Colonic mucosa (tissue), 4 donors: Measurements from ENCODE around the gene GFI1B. TPM values are rescaled to one million over a fixed set of nuclear protein-coding genes. Genes with fewer than 3 reads are reported as not detected.

Experiments used
- DNase-seq: peaks from one replicate; pipeline ENCODE4 v3.0.0-alpha.2; 2020
- H3K27ac ChIP-seq: fragments of 200-600 bp; one replicate; pipeline ENCODE4 v1.8.0; 2021
- H3K27me3 ChIP-seq: fragments of 200-600 bp; one replicate; pipeline ENCODE4 v1.8.0; 2021
- H3K36me3 ChIP-seq: fragments of 200-600 bp; one replicate; pipeline ENCODE4 v1.8.0; 2021
- H3K4me1 ChIP-seq: fragments of 200-600 bp; one replicate; pipeline ENCODE4 v1.8.0; 2021; ENCODE audit warnings: mild to moderate bottlenecking
- H3K4me3 ChIP-seq: fragments of 200-600 bp; one replicate; pipeline ENCODE4 v1.8.0; 2021
- H3K9ac ChIP-seq, 2 donors: one replicate each; pipeline ENCODE4 v1.7.0; 2013; ENCODE audit warnings: control low read depth in 2 of 2, low read depth in 2 of 2, low read length in 2 of 2
- H3K9me3 ChIP-seq: fragments of 200-600 bp; one replicate; pipeline ENCODE4 v1.8.0; 2021
- CTCF ChIP-seq: fragments of 200-600 bp; IDR thresholded peaks from one replicate; pipeline ENCODE4 v1.8.0; 2022; ENCODE audit warnings: antibody characterized with exemption, mild to moderate bottlenecking
- intact Hi-C: fragments of 100-400 bp; cut with DNase I; formaldehyde crosslinking; loops from one replicate; pipeline ENCODE4 v1.14.1; 2022
- total RNA-seq, 2 donors: library from RNA; stranded (reverse); fragmentation: NEBNext Ultra II Directional in 1 of 2; extraction: Animal tissue kit (Norgen Biotek cat#: 25700) in 1 of 2; gene quantifications; one replicate each; pipeline ENCODE4 v1.2.1, GENCODE V29; 2021
- donor health status: healthy.
- donor health status: DM: no; HTN: no; CAD: no.
- donor health status: DM: no; HTN: no; CAD: no.

Gene GFI1B
- total RNA-seq, 2 donors from 2014 or later: 1.1 to 1.3 TPM

- no peak for TF ChIP-seq CTCF
- intact Hi-C loops: no loop called here
- H3K27me3 ChIP-seq: no peaks in the 10 kb centered on the region
- no peak overlapping the region for H3K4me3 ChIP-seq
- DNase-seq: no peak
- H3K36me3 ChIP-seq: no peaks in the 10 kb centered on the region
- no peaks in the 10 kb centered on the region for H3K9me3 ChIP-seq
- H3K27ac ChIP-seq: no peak overlapping the region
- no peak overlapping the region for H3K9ac ChIP-seq
- H3K4me1 ChIP-seq: peaks cover 15% of the 10 kb centered on the region
Measured at GRCh38 chr9:132946211-132946610, 32.3 kb upstream of the GFI1B start.

DNA sequence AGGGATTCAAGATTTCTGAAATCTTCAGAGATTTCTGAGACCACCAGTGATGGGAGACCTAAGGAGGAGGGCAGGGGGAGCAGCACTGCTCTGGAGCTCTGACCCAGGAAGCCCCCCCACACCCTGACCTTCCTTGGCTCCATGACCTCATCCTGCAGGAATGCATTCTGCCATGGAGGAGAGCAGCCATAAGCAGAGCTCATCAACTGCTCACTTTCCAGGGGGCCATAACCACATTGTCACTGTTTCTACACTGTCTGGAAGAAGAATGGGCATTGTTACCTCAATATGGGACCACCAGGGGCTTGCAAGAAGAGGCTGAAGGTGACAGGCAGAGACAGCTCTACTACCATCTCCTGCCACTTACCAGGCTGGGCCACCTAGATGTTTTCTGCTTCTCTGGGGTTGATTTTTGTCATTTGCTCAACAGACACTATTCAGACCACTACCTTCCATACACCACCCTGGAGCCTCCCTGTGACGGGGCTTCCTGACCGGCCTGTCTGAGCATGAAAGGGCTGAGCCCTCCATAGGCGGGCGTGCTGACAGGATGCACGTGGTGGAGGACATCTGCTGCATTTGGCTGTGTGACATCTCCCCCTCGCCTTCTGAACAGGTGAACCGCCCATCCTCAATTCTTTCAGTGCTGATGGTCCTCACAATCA is 31.7 kb upstream of the GFI1B start:
- TF ChIP-seq CTCF: no peak
- no peak overlapping the region for H3K4me3 ChIP-seq
- no peak overlapping the region for H3K27ac ChIP-seq
- H3K4me1 ChIP-seq: peaks cover 15% of the 10 kb centered on the region
- intact Hi-C loops: no loop called here
- no peak for DNase-seq
- H3K36me3 ChIP-seq: no peaks in the 10 kb centered on the region
- no peak overlapping the region for H3K9ac ChIP-seq
- no peaks in the 10 kb centered on the region for H3K9me3 ChIP-seq
- H3K27me3 ChIP-seq: no peaks in the 10 kb centered on the region

DNA sequence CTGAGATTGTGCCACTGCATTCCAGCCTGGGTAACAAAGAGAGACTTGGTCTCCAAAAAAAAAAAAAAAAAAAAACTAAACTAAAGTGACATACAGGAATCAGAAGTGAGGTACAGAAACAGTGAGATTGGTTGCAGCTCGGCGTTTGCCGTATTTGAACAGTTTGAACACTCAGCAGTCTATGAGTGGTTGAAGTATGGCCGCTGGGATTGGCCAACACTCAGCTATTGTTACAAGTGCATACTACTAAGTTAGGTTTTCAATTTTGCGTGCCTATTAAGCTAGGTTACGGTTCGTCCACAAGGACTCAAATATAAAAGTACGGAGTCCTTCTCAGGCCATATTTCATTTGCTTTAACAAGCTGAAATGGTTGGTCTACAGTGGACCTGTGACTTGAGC is 30.7 kb upstream of the GFI1B start:
- H3K36me3 ChIP-seq: no peaks in the 10 kb centered on the region
- no peaks in the 10 kb centered on the region for H3K9me3 ChIP-seq
- TF ChIP-seq CTCF: no peak
- no peak overlapping the region for H3K4me3 ChIP-seq
- no peak for DNase-seq
- H3K27me3 ChIP-seq: no peaks in the 10 kb centered on the region
- intact Hi-C loops: no loop called here
- no peak overlapping the region for H3K27ac ChIP-seq
- H3K4me1 ChIP-seq: peaks cover 9% of the 10 kb centered on the region
- H3K9ac ChIP-seq: no peak overlapping the region

DNA sequence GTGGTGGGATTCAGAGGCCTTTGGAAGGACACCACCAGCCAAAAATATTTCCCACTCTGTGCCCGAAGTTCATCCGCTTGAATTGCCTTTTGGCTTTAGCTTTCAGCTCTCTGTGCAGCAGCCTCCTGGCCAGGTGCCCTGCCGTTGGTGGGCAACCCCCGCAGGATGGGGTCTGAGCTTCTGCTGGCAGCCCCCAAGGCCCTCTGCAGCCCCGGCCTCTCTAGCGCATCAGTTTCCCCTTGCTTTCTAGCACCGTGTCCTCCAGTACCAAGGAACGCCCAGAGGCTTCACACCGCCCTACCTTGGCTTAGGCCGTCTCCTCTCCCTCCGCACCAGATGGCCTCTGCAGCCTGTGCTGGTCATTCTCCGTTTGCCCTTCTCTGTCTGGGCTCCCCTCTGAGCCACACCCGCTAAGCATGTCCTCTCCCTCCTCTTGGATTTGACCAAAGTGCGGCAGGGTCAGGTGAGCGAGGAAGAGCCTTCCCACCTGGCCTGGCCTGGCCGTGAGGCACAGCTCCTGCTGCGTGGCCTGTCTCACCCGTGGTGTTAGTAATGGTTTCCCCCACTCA is 29.9 kb upstream of the GFI1B start:
- no peak overlapping the region for H3K4me3 ChIP-seq
- intact Hi-C loops: no loop called here
- H3K9ac ChIP-seq: no peak overlapping the region
- no peak for DNase-seq
- H3K4me1 ChIP-seq: peaks cover under 1% of the 10 kb centered on the region
- no peak overlapping the region for H3K27ac ChIP-seq
- no peaks in the 10 kb centered on the region for H3K27me3 ChIP-seq
- no peak for TF ChIP-seq CTCF
- no peaks in the 10 kb centered on the region for H3K9me3 ChIP-seq
- H3K36me3 ChIP-seq: no peaks in the 10 kb centered on the region

DNA sequence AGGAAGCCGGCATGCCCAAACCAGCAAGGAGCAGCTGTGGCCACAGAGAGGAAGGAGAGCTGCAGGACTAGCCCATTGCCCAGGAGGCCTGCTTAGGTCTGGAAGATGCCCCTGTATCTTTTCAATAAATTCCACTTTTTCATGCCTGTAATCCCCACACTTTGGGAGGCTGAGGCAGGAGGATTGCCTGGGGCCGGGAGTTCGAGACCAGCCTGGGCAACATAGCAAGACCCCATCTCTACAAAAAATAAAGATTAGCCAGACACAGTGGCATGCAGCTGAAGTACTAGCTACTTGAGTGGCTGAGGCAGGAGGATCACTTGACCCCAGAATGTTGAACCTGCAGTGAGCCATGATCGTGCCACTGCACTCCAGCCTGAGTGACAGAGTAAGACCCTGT is 28.8 kb upstream of the GFI1B start:
- H3K36me3 ChIP-seq: no peaks in the 10 kb centered on the region
- H3K4me1 ChIP-seq: no peaks in the 10 kb centered on the region
- H3K9ac ChIP-seq: no peak overlapping the region
- no peak for TF ChIP-seq CTCF
- no peaks in the 10 kb centered on the region for H3K27me3 ChIP-seq
- intact Hi-C loops: no loop called here
- H3K4me3 ChIP-seq: no peak overlapping the region
- H3K9me3 ChIP-seq: no peaks in the 10 kb centered on the region
- no peak overlapping the region for H3K27ac ChIP-seq
- DNase-seq: no peak
